Measurements from ENCODE around the gene FAM174C. TPM values are rescaled to one million over a fixed set of nuclear protein-coding genes. Genes with fewer than 3 reads are reported as not detected.

FAM174C gene
- total and polyA plus RNA-seq, 10 of the 15 experiments (the other 5 are each of a cell fraction or from before 2014, with no cell fraction given): 0.89 to 94.6 (median 43.6) TPM

DNA sequence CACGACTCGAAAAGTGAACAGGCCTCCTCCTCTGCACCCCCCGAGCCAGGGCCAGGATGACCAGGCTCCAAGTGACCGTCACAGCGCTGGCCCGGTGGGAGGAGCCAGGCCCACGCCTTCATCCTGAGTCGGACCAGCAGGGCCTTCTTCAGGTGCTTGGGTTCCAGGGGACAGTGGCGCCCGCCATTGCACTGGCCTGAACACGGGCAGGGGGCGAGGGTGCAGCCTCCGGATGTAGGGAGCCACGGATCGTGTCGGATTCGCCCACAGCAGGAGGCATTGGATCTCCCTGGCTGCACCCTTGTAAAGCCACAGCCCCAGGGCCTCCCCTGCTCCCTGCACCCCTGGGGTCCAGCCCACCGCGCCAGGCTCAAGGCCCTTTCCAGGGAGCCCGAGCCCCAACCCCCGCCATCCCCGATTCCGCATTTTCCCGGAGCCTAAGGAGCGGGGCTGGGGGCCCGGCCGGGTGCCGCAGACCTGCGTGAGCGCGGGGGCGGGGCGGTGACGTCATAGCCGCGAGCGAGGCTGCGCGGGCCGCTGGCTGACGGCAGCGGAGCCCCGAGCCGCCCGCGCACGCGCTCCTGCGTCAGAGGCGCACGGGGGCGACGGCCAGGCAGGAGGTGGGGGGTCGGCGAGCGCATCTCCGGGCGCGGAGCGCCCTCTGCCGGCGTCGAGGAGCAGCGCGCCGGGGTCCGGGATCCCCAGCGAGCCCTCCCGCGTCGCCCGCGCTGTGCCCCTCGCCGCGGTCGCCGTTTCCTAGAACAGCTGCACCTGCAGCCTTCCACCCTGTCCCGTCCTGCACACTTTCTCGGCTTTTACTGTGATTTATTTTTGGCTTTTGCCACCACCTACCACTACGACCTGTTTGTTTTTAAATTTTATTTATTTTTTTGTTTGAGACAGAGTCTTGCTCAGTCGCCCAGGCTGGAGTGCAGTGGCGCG, 35.3 kb upstream of the FAM174C start (continued):
- peak; percentile 67; the same call in 1 of the 2 replicates for TF ChIP-seq ZNF217 (IDR thresholded peaks at IDR 0.05)
- peak; percentile 92 for TF ChIP-seq JUND (IDR thresholded peaks at IDR 0.05; ENCODE audit: low read depth, low read length)
- TF ChIP-seq NFXL1 (IDR thresholded peaks at IDR 0.05; ENCODE audit: borderline replicate concordance): peak; percentile 70; the same call in 1 of the 2 replicates
- TF ChIP-seq EP300 (IDR thresholded peaks at IDR 0.05; ENCODE audit: borderline replicate concordance in 1 of 2, control insufficient read depth in 1 of 2, low read depth in 2 of 2, low read length in 2 of 2): peak in 1 of 2 experiments; percentile 37; a peak in 1 of 4 replicates
- TF ChIP-seq MYB (IDR thresholded peaks at IDR 0.05; ENCODE audit: borderline replicate concordance, low read depth, low read length): no peak
- TF ChIP-seq ZZZ3 (IDR thresholded peaks at IDR 0.05; ENCODE audit: control insufficient read depth, insufficient read length, low read depth): no peak
- peak; percentile 84; the same call in 1 of the 2 replicates for TF ChIP-seq RB1 (IDR thresholded peaks at IDR 0.05; ENCODE audit: borderline replicate concordance)
- TF ChIP-seq PML (IDR thresholded peaks at IDR 0.05; ENCODE audit: low read length): no peak
- TF ChIP-seq, protein P1, sequence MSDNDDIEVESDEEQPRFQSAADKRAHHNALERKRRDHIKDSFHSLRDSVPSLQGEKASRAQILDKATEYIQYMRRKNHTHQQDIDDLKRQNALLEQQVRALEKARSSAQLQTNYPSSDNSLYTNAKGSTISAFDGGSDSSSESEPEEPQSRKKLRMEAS (IDR thresholded peaks at IDR 0.05; ENCODE audit: low read depth, low read length): peak; percentile 40; the same call in 1 of the 2 replicates
- no peak for TF ChIP-seq GABPA (IDR thresholded peaks at IDR 0.05; ENCODE audit: low read depth)
- no peak for TF ChIP-seq ZNF384 (IDR thresholded peaks at IDR 0.05; ENCODE audit: borderline replicate concordance, low read depth, low read length)
- TF ChIP-seq ZSCAN29 (IDR thresholded peaks at IDR 0.05): peak; percentile 45; the same call in 1 of the 2 replicates
- TF ChIP-seq STAT1 (conservative IDR thresholded peaks at IDR 0.05): peak; percentile 56; the same call in 1 of the 2 replicates
- no peak for TF ChIP-seq SREBF2 (IDR thresholded peaks at IDR 0.05; ENCODE audit: low read length)
- TF ChIP-seq NR2C2 (IDR thresholded peaks at IDR 0.05; ENCODE audit: borderline replicate concordance, control insufficient read depth, insufficient read length, low read depth): no peak
- TF ChIP-seq NR2F1 (conservative IDR thresholded peaks at IDR 0.05): peak; percentile 82
- no peak for TF ChIP-seq HDAC2 (IDR thresholded peaks at IDR 0.05)
- peak; percentile 72 for TF ChIP-seq YY1 (IDR thresholded peaks at IDR 0.05; ENCODE audit: low read depth, low read length)
- no peak for TF ChIP-seq ASH2L (IDR thresholded peaks at IDR 0.05; ENCODE audit: borderline replicate concordance, low read depth)
- TF ChIP-seq KLF5 (IDR thresholded peaks at IDR 0.05; ENCODE audit: partially characterized antibody): peak; percentile 69
- TF ChIP-seq IKZF2 (IDR thresholded peaks at IDR 0.05): peak in 1 of 2 experiments; percentile 14; a peak in 1 of 4 replicates
- TF ChIP-seq GATAD2B (conservative IDR thresholded peaks at IDR 0.05; ENCODE audit: low read depth): peak; percentile 97
- no peak for TF ChIP-seq ZBTB11 (CRISPR knock-in tag; IDR thresholded peaks at IDR 0.05)
- TF ChIP-seq ATF3 (IDR thresholded peaks at IDR 0.05; ENCODE audit: borderline replicate concordance, extremely low read depth, low read depth, low read length): 0 out of 2 replicates have a peak, but pooled peaks have one; percentile 38
- peak; percentile 25 for TF ChIP-seq SIX5 (IDR thresholded peaks at IDR 0.05; ENCODE audit: low read depth, low read length, severe bottlenecking)

Measured in GM12878 (cell line).